ENCODE results near the gene ZNRF2.

DNA sequence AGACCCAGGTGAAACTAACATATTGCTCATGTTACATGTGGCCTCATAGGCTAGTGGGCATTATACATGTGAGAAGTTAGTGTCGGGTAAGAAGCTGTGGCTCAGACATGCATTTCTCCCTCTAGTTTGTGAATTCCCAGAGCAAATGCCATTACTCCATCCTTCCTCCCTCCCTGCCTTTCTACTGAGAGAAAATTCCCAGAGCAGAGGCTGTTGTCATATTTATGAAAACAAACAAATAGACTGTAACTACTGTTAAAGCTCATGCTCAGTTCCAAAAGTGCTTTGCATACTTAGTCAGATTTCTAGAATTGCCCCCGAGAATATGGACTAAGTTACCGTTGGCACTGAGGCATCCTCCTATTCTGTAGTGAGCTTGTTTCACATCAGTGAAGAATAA lies 29.0 kb downstream of the ZNRF2 start:
- TF ChIP-seq, protein P1, sequence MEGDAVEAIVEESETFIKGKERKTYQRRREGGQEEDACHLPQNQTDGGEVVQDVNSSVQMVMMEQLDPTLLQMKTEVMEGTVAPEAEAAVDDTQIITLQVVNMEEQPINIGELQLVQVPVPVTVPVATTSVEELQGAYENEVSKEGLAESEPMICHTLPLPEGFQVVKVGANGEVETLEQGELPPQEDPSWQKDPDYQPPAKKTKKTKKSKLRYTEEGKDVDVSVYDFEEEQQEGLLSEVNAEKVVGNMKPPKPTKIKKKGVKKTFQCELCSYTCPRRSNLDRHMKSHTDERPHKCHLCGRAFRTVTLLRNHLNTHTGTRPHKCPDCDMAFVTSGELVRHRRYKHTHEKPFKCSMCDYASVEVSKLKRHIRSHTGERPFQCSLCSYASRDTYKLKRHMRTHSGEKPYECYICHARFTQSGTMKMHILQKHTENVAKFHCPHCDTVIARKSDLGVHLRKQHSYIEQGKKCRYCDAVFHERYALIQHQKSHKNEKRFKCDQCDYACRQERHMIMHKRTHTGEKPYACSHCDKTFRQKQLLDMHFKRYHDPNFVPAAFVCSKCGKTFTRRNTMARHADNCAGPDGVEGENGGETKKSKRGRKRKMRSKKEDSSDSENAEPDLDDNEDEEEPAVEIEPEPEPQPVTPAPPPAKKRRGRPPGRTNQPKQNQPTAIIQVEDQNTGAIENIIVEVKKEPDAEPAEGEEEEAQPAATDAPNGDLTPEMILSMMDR (IDR thresholded peaks at IDR 0.05) = no peak
- TF ChIP-seq POLR2A (IDR thresholded peaks at IDR 0.05) = no peak
